NCI-H748 (cell line): ENCODE measurements around the gene AP1M2.
"Not testable (repeated sequence)": the region's sequence is repeated elsewhere in the genome, so short reads cannot be mapped to it uniquely, and the experiment has no call there.

Experiments used
- DNase-seq: peaks from one replicate; lab custom pipeline; 2025; ENCODE audit not compliant: unreplicated experiment; lab: John Stamatoyannopoulos, UW

Gene AP1M2

GRCh38 chr19:10602330-10603083 lies 15.4 kb upstream of the AP1M2 start:
- peak; percentile 72 for DNase-seq

GRCh38 chr19:10601999-10602329 lies 14.9 kb upstream of the AP1M2 start:
- no peak for DNase-seq

- DNase-seq, result no peak
Measured at GRCh38 chr19:10600149-10600548, 13.0 kb upstream of the AP1M2 start.

- no peak for DNase-seq
Measured at GRCh38 chr19:10593820-10594637, 6.9 kb upstream of the AP1M2 start.

- DNase-seq, result no peak
Measured at GRCh38 chr19:10593148-10593547, 6.0 kb upstream of the AP1M2 start.

- DNase-seq, result no peak
Measured at GRCh38 chr19:10587839-10588150, 683 bp upstream of the AP1M2 start.

- no peak for DNase-seq
Measured at GRCh38 chr19:10586396-10586795, 716 bp downstream of the AP1M2 start.

- DNase-seq, result no peak
Measured at GRCh38 chr19:10583036-10583776, 3.9 kb downstream of the AP1M2 start.

- DNase-seq, result no peak
Measured at GRCh38 chr19:10582091-10582490, 5.0 kb downstream of the AP1M2 start.

GRCh38 chr19:10580979-10581631 lies 6.0 kb downstream of the AP1M2 start:
- DNase-seq, result peak; percentile 64

- DNase-seq, result no peak
Measured at GRCh38 chr19:10577951-10578350, 9.2 kb downstream of the AP1M2 start.

GRCh38 chr19:10575011-10575716 lies 11.9 kb downstream of the AP1M2 start:
- no peak for DNase-seq

- no peak for DNase-seq
Measured at GRCh38 chr19:10574462-10574861, 12.7 kb downstream of the AP1M2 start.

- DNase-seq, result not testable (repeated sequence)
Measured at GRCh38 chr19:10573793-10574192, 13.3 kb downstream of the AP1M2 start.

GRCh38 chr19:10568826-10569651 lies 18.1 kb downstream of the AP1M2 start, which contains the start of gene CDKN2D:
Gene CDKN2D (minus strand): TSS chr19:10568979. CDS start chr19:10568653, 326 bp downstream.
- peak; percentile 99 for DNase-seq

- peak; percentile 74 for DNase-seq
Measured at GRCh38 chr19:10568062-10568825, 18.9 kb downstream of the AP1M2 start.

GRCh38 chr19:10567656-10568055 lies 19.5 kb downstream of the AP1M2 start:
- no peak for DNase-seq

- DNase-seq, result no peak
Measured at GRCh38 chr19:10566658-10567410, 20.3 kb downstream of the AP1M2 start.

- no peak for DNase-seq
Measured at GRCh38 chr19:10566408-10566657, 20.8 kb downstream of the AP1M2 start.
